Hematopoietic multipotent progenitor cell treated with erythropoietin and hydrocortisone succinate and interleukin-3 and kit ligand, for 15 days (in vitro differentiated cells): ENCODE measurements around the gene GALNTL6.
"Not testable (repeated sequence)": the region's sequence is repeated elsewhere in the genome, so short reads cannot be mapped to it uniquely, and the experiment has no call there.

ENCODE experiments used
- DNase-seq: peaks from one replicate; pipeline ENCODE4 v3.0.0-alpha.2; 2015; ENCODE audit warnings: low spot score

GALNTL6 gene

DNA sequence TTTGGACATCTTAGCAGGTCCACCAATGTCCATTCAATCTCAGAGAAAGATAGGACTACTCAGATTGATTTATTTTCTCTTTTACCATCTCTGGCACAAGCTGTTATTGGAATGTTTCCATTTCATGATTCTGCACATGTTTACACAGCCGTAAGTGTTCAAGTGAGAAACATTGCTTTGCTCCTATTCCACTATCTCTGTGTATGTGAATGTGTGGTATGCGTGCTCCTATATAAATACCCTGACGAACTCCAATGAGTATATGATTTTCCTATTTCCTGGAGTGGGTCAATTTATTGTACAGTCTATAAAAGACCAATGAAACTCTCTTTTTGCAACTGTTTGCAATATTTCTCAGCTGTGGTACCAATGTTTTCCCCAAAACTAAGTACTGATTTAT is 1134.4 kb downstream of the GALNTL6 start:
- no peak for DNase-seq

- no peak for DNase-seq
Measured at GRCh38 chr4:172950990-172951389, 1137.8 kb downstream of the GALNTL6 start.

GRCh38 chr4:172951679-172952451 is 1138.7 kb downstream of the GALNTL6 start:
- DNase-seq = no peak

GRCh38 chr4:172953896-172954568 is 1140.8 kb downstream of the GALNTL6 start:
- DNase-seq = no peak

- DNase-seq = not testable (repeated sequence)
Measured at GRCh38 chr4:172956340-172956739, 1143.1 kb downstream of the GALNTL6 start.

- DNase-seq = no peak
Measured at GRCh38 chr4:172957216-172957615, 1144.0 kb downstream of the GALNTL6 start.

GRCh38 chr4:172962564-172963353 is 1149.6 kb downstream of the GALNTL6 start:
- no peak for DNase-seq

- no peak for DNase-seq
Measured at GRCh38 chr4:172963498-172964294, 1150.5 kb downstream of the GALNTL6 start.

GRCh38 chr4:172970189-172970588 is 1157.0 kb downstream of the GALNTL6 start:
- not testable (repeated sequence) for DNase-seq

DNA sequence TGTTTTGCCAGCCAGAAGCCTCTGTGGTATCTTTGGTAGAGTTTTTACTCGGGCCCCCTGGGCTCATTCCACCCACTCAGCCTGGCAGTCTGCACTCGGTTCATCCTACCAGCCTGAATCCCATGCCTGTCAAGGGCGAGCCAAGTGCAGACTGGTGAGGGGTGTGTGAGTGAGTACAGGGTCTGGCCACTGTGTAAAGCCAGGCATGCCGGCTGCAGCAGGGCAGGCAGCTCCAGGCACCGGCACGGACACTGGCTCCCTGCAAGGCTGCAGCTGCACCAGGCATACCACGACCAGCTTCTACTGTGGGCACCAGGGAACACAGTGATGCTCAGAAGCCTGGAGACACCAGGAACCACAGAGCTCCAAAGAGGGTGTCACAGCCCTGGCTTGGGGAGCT is 1161.4 kb downstream of the GALNTL6 start:
- DNase-seq = no peak

GRCh38 chr4:172975651-172976229 is 1162.5 kb downstream of the GALNTL6 start:
- no peak for DNase-seq

DNA sequence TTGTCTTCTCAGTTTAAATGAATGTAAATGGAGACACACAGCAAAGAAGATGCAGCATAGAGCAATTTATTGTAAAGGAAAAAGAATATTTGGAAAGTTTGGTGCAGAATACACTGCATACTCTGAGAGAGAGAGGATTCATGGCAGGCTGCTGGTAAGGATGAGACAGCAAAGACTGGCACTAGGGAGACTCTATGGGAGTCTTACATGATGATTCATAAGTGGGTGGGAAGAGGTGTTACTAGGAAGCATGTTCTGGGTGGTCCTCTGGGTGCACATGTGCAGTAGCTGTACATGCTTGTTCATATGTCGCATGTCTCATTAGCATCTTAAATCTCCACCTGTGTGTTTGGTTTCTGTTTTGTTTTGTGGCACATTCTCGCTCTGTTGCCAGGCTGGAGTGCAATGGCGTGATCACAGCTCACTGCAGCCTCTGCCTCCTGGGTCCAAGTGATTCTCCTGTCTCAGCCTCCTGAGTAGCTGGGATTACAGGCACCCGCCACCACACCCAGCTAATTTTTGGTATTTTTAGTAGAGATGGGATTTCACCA is 1164.4 kb downstream of the GALNTL6 start:
- DNase-seq = not testable (repeated sequence)

- DNase-seq = no peak
Measured at GRCh38 chr4:172978848-172979247, 1165.6 kb downstream of the GALNTL6 start.

DNA sequence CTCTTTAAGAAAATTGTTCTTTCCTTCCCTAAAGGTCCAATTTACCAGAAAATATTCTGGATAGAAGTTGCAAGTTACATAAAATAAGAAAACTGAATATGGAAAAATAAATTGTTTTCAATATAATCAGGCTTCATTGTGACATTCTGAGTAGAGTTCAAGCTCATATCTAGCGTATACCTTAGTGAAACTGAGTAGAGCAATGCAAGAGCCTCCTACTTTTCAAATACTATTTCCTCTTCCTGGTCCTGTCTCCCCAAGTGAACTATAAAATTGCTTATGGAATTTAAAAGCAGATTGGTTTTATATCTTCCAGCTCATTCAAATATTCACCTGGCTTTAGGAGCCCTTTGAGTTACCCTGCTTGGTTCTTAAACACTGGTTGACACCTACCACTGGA is 1166.1 kb downstream of the GALNTL6 start:
- DNase-seq = no peak

DNA sequence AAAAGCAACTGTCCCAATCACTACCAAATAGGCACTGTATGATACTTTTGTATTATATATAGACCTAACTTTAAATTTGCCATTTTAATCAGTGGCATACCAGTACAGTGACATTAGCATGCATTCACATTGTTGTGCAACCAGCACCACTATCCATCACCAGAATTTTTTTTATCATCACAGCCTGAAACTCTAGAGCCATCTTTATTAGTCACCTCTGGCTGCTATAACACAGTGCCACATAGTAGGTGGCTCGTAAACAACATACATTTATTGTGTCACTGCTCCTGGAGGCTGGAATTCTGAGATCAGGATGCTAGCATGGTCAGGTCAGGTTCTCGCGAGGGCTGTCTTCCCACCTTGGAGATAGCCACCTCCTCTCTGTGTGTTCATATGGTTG is 1167.0 kb downstream of the GALNTL6 start:
- no peak for DNase-seq

DNA sequence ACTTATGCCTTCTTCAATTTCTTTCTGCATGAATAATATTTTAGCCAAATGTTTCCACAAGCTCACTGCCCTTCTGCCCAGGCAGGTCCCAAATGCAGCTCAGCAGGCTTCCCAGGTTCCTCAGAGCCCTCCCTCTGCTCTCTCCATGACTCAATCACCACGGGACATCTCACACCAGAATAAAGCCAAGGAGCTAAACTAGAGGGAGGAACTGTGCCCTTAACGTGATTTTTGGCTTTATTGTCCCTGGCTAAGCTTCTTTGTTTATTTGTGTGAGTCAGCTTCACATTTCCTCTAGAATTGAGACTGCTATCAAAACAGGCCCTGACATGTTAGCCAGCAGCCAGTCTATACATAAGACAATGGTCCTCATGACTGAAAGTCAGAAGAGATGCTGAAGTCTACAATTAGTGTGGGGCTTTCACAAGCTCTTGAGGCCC is 1169.0 kb downstream of the GALNTL6 start:
- DNase-seq = no peak

DNA sequence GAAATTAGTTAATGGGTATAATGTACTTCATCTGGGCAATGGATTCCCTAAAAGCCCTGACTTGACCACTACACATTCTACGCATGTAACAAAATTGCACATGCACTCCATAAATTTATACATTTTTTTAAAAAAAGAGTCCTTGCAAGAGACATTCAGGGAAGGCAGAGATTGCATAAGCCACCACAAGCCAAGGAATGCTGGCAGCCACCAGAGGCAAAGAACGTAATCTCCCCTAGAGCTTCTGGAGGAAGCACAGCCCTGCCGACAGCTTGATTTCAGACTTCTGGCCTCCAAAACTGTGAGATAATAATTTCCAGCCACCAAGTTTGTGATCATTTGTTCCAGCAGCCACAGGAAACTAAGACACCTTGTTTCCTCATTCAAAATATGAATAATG is 1169.8 kb downstream of the GALNTL6 start:
- DNase-seq = no peak

- no peak for DNase-seq
Measured at GRCh38 chr4:172983631-172984030, 1170.4 kb downstream of the GALNTL6 start.

DNA sequence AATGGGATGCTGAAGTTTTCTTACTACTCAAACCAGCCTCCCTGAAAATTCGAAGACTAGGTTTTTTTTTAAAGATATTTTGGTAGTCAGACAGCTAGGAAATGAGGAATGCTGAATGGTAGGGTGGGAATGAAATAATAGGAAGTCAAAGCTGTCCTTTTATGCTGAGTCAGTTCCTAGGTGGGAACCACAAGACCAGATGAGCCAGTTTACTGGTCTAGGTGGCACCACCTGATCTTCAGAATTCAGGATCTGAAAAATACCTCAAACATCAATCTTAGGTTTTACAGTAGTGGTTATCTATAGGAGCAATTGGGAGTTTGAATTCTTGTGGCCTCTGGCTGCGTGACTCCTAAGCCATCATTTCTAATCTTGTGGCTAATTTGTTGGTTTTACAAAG is 1172.3 kb downstream of the GALNTL6 start:
- DNase-seq = no peak

- no peak for DNase-seq
Measured at GRCh38 chr4:172986114-172986513, 1172.9 kb downstream of the GALNTL6 start.
